H1 (cell line): ENCODE measurements around the gene CRADD. TPM values are rescaled to one million over a fixed set of nuclear protein-coding genes. Genes with fewer than 3 reads are reported as not detected.

Experiments used
- HDAC2 ChIP-seq, 2 experiments: fragments of 300-600 bp in 1 of 2; sonication (generic) in 1 of 2; IDR thresholded peaks; 2 replicates each; pipeline ENCODE4 v1.6.1; 2011 to 2012; ENCODE audit warnings: low read depth in 2 of 2, low read length in 2 of 2, mild to moderate bottlenecking in 2 of 2, moderate library complexity in 2 of 2, borderline replicate concordance in 1 of 2, inconsistent platforms in 1 of 2
- JUN ChIP-seq: IDR thresholded peaks from 2 replicates; pipeline ENCODE4 v1.6.1; 2011; ENCODE audit warnings: low read depth, mild to moderate bottlenecking, improper control_type of control experiment, low read length
- JUND ChIP-seq: IDR thresholded peaks from 2 replicates; pipeline ENCODE4 v1.6.1; 2011; ENCODE audit warnings: mild to moderate bottlenecking, improper control_type of control experiment, low read length
- KDM5A ChIP-seq: fragments of 200-600 bp; IDR thresholded peaks from 2 replicates; pipeline ENCODE4 v1.7.1; 2012; ENCODE audit warnings: mild to moderate bottlenecking, low read length, inconsistent platforms, mixed read lengths
- MAFK ChIP-seq: IDR thresholded peaks from 2 replicates; pipeline ENCODE4 v1.6.1; 2012; ENCODE audit warnings: low read depth, mild to moderate bottlenecking, improper control_type of control experiment, low read length
- POLR2A ChIP-seq, 2 experiments: IDR thresholded peaks; 1 replicate in 1 of 2; 2 replicates in 1 of 2; pipeline ENCODE4 v1.6.1; 2011; ENCODE audit warnings: low read depth in 2 of 2, low read length in 2 of 2, mild to moderate bottlenecking in 2 of 2; ENCODE audit errors: control extremely low read depth in 1 of 2
- RAD21 ChIP-seq, 2 experiments: IDR thresholded peaks in 1 of 2; conservative IDR thresholded peaks in 1 of 2; 2 replicates each; pipeline ENCODE4 v1.6.1; 2011; ENCODE audit warnings: low read depth in 2 of 2, low read length in 2 of 2, improper control_type of control experiment in 1 of 2, inconsistent platforms in 1 of 2, mild to moderate bottlenecking in 1 of 2, moderate library complexity in 1 of 2
- polyA plus RNA-seq, 7 experiments: library from polyadenylated mRNA; depleted of rRNA in 3 of 7; stranded (reverse) in 5 of 7; unstranded in 2 of 7; fragments of >200 nt in 5 of 7; fragments of 200-250 nt in 2 of 7; gene quantifications; 1 replicate in 5 of 7; 2 replicates in 1 of 7; 4 replicates in 1 of 7; pipeline versions ENCODE4 v1.2.1 to v1.2.3, GENCODE V29; 2011 to 2013; ENCODE audit warnings: missing spikeins in 2 of 7, mixed read lengths in 2 of 7
- total RNA-seq: library from RNA; stranded (reverse); fragmentation: NEBNext Ultra II Directional; extraction: Animal tissue kit (Norgen Biotek cat#: 25700); gene quantifications from 2 replicates; pipeline ENCODE4 v1.2.1, GENCODE V29; 2021
- TF ChIP-seq, protein P1 (sequence below): fragments of 300-600 bp; sonication (generic); IDR thresholded peaks from 2 replicates; pipeline ENCODE4 v1.7.1; 2012; ENCODE audit warnings: low read length, moderate library complexity, mild to moderate bottlenecking, inconsistent platforms; ENCODE audit not compliant: insufficient replicate concordance
- TF ChIP-seq, protein P2 (sequence below): IDR thresholded peaks from 2 replicates; pipeline ENCODE4 v1.6.1; 2011; ENCODE audit warnings: low read depth, mild to moderate bottlenecking, low read length; ENCODE audit not compliant: insufficient read depth

CRADD gene
- total and polyA plus RNA-seq, 2 of the 8 experiments (the other 6 are each of a cell fraction or from before 2014, with no cell fraction given), result 8.1 to 15.4 TPM

DNA sequence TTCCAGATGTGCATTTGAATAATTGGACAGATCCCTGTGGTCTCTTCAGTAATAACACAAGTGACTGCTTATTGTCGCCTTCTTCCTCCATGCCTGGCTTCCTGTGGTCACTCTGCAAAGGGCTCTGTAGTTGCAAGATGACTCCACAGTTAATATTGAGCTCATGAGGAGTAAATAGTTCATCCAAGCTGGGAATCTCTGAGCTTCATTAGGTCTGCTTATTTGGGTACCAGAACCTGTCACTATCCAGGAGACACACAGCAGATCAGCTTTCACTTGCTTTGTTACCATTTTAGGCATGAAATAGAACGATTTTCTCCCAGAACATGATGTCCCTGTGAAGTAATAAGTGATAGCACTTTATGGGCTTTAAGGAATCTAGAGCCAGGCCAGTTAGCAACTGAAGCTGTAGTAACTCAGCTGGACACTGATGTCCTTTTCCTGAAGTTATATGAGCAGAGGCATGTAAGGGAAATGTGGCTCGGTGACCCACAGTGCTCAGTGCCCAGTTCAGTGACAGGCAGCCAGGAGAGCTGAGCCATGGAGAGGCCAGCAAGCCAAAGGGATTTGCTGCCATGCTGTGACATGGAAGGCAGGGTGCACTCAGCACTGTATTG, 50.1 kb downstream of the CRADD start (continued):
- TF ChIP-seq, protein P1, sequence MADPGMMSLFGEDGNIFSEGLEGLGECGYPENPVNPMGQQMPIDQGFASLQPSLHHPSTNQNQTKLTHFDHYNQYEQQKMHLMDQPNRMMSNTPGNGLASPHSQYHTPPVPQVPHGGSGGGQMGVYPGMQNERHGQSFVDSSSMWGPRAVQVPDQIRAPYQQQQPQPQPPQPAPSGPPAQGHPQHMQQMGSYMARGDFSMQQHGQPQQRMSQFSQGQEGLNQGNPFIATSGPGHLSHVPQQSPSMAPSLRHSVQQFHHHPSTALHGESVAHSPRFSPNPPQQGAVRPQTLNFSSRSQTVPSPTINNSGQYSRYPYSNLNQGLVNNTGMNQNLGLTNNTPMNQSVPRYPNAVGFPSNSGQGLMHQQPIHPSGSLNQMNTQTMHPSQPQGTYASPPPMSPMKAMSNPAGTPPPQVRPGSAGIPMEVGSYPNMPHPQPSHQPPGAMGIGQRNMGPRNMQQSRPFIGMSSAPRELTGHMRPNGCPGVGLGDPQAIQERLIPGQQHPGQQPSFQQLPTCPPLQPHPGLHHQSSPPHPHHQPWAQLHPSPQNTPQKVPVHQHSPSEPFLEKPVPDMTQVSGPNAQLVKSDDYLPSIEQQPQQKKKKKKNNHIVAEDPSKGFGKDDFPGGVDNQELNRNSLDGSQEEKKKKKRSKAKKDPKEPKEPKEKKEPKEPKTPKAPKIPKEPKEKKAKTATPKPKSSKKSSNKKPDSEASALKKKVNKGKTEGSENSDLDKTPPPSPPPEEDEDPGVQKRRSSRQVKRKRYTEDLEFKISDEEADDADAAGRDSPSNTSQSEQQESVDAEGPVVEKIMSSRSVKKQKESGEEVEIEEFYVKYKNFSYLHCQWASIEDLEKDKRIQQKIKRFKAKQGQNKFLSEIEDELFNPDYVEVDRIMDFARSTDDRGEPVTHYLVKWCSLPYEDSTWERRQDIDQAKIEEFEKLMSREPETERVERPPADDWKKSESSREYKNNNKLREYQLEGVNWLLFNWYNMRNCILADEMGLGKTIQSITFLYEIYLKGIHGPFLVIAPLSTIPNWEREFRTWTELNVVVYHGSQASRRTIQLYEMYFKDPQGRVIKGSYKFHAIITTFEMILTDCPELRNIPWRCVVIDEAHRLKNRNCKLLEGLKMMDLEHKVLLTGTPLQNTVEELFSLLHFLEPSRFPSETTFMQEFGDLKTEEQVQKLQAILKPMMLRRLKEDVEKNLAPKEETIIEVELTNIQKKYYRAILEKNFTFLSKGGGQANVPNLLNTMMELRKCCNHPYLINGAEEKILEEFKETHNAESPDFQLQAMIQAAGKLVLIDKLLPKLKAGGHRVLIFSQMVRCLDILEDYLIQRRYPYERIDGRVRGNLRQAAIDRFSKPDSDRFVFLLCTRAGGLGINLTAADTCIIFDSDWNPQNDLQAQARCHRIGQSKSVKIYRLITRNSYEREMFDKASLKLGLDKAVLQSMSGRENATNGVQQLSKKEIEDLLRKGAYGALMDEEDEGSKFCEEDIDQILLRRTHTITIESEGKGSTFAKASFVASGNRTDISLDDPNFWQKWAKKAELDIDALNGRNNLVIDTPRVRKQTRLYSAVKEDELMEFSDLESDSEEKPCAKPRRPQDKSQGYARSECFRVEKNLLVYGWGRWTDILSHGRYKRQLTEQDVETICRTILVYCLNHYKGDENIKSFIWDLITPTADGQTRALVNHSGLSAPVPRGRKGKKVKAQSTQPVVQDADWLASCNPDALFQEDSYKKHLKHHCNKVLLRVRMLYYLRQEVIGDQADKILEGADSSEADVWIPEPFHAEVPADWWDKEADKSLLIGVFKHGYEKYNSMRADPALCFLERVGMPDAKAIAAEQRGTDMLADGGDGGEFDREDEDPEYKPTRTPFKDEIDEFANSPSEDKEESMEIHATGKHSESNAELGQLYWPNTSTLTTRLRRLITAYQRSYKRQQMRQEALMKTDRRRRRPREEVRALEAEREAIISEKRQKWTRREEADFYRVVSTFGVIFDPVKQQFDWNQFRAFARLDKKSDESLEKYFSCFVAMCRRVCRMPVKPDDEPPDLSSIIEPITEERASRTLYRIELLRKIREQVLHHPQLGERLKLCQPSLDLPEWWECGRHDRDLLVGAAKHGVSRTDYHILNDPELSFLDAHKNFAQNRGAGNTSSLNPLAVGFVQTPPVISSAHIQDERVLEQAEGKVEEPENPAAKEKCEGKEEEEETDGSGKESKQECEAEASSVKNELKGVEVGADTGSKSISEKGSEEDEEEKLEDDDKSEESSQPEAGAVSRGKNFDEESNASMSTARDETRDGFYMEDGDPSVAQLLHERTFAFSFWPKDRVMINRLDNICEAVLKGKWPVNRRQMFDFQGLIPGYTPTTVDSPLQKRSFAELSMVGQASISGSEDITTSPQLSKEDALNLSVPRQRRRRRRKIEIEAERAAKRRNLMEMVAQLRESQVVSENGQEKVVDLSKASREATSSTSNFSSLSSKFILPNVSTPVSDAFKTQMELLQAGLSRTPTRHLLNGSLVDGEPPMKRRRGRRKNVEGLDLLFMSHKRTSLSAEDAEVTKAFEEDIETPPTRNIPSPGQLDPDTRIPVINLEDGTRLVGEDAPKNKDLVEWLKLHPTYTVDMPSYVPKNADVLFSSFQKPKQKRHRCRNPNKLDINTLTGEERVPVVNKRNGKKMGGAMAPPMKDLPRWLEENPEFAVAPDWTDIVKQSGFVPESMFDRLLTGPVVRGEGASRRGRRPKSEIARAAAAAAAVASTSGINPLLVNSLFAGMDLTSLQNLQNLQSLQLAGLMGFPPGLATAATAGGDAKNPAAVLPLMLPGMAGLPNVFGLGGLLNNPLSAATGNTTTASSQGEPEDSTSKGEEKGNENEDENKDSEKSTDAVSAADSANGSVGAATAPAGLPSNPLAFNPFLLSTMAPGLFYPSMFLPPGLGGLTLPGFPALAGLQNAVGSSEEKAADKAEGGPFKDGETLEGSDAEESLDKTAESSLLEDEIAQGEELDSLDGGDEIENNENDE, result no peak
- TF ChIP-seq JUN, result no peak
- TF ChIP-seq, protein P2, sequence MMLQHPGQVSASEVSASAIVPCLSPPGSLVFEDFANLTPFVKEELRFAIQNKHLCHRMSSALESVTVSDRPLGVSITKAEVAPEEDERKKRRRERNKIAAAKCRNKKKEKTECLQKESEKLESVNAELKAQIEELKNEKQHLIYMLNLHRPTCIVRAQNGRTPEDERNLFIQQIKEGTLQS, result no peak
- TF ChIP-seq MAFK, result no peak
- TF ChIP-seq RAD21 (IDR thresholded peaks at IDR 0.05 in 1 of 2, conservative IDR thresholded peaks at IDR 0.05 in 1 of 2; ENCODE audit: low read depth in 2 of 2, low read length in 2 of 2), result no peak; a peak in 1 of 4 replicates
- TF ChIP-seq KDM5A, result no peak
- no peak for TF ChIP-seq HDAC2 (IDR thresholded peaks at IDR 0.05; ENCODE audit: borderline replicate concordance in 1 of 2, low read depth in 2 of 2, low read length in 2 of 2)
- TF ChIP-seq POLR2A (IDR thresholded peaks at IDR 0.05; ENCODE audit: control extremely low read depth in 1 of 2, low read depth in 2 of 2, low read length in 2 of 2), result no peak
- no peak for TF ChIP-seq JUND
